H9 (cell line): ENCODE data around the gene R3HDM2. TPM values are rescaled to one million over a fixed set of nuclear protein-coding genes. Genes with fewer than 3 reads are reported as not detected.

Experiments
- DNase-seq: peaks from one replicate; pipeline ENCODE4 v3.0.0-alpha.2; 2017
- H2AFZ ChIP-seq: one replicate; pipeline ENCODE4 v1.6.1; 2013; ENCODE audit warnings: mild to moderate bottlenecking, low read length, control low read depth, moderate library complexity
- H2AK5ac ChIP-seq: 2 replicates; pipeline ENCODE4 v1.6.1; 2013; ENCODE audit warnings: low read length, control low read depth, mixed read lengths; ENCODE audit not compliant: insufficient read length
- H2BK120ac ChIP-seq: one replicate; pipeline ENCODE4 v1.6.1; 2013; ENCODE audit warnings: low read depth, mild to moderate bottlenecking, low read length, control low read depth, inconsistent platforms; ENCODE audit not compliant: poor library complexity, severe bottlenecking
- H2BK12ac ChIP-seq: 2 replicates; pipeline ENCODE4 v1.6.1; 2013; ENCODE audit warnings: low read length, control low read depth, mixed read lengths, low read depth; ENCODE audit not compliant: insufficient read length
- H2BK15ac ChIP-seq: 2 replicates; pipeline ENCODE4 v1.6.1; 2013; ENCODE audit warnings: low read depth, low read length, control low read depth
- H2BK20ac ChIP-seq: one replicate; pipeline ENCODE4 v1.6.1; 2013; ENCODE audit warnings: low read depth, mild to moderate bottlenecking, low read length, control low read depth, inconsistent platforms; ENCODE audit not compliant: poor library complexity, severe bottlenecking
- H2BK5ac ChIP-seq: 2 replicates; pipeline ENCODE4 v1.6.1; 2013; ENCODE audit warnings: low read length, control low read depth, mixed read lengths; ENCODE audit not compliant: insufficient read length
- H3K14ac ChIP-seq: 2 replicates; pipeline ENCODE4 v1.6.1; 2013; ENCODE audit warnings: low read length, control low read depth; ENCODE audit not compliant: insufficient read depth
- H3K18ac ChIP-seq: 2 replicates; pipeline ENCODE4 v1.6.1; 2013; ENCODE audit warnings: low read depth, mild to moderate bottlenecking, mixed read lengths, low read length, control low read depth; ENCODE audit not compliant: insufficient read length
- H3K23ac ChIP-seq: 2 replicates; pipeline ENCODE4 v1.6.1; 2013; ENCODE audit warnings: low read length, control low read depth, mixed read lengths, low read depth; ENCODE audit not compliant: insufficient read length
- H3K23me2 ChIP-seq: 2 replicates; pipeline ENCODE4 v1.6.1; 2013; ENCODE audit warnings: low read depth, mild to moderate bottlenecking, mixed read lengths, low read length, control low read depth; ENCODE audit not compliant: insufficient read length, poor library complexity, severe bottlenecking
- H3K27ac ChIP-seq: 2 replicates; pipeline ENCODE4 v1.5.1; 2013; ENCODE audit warnings: low read length, control low read depth, mixed read lengths, low read depth; ENCODE audit not compliant: insufficient read length
- H3K27me3 ChIP-seq: 2 replicates; pipeline ENCODE4 v1.6.1; 2013; ENCODE audit warnings: low read length, control low read depth, inconsistent platforms; ENCODE audit not compliant: insufficient read depth
- H3K4ac ChIP-seq: 2 replicates; pipeline ENCODE4 v1.6.1; 2013; ENCODE audit warnings: low read depth, mild to moderate bottlenecking, control low read depth, inconsistent platforms, low read length, moderate library complexity
- H3K4me1 ChIP-seq: 2 replicates; pipeline ENCODE4 v1.6.1; 2013; ENCODE audit warnings: low read length, control low read depth, inconsistent platforms; ENCODE audit not compliant: insufficient read depth
- H3K4me2 ChIP-seq: 2 replicates; pipeline ENCODE4 v1.6.1; 2013; ENCODE audit warnings: low read length, control low read depth, mixed read lengths; ENCODE audit not compliant: insufficient read length, insufficient read depth
- H3K56ac ChIP-seq: 2 replicates; pipeline ENCODE4 v1.6.1; 2013; ENCODE audit warnings: low read depth, mild to moderate bottlenecking, mixed read lengths, low read length, control low read depth; ENCODE audit not compliant: insufficient read length
- H3K79me1 ChIP-seq: 2 replicates; pipeline ENCODE4 v1.6.1; 2013; ENCODE audit warnings: low read depth, mild to moderate bottlenecking, moderate library complexity, low read length, control low read depth, inconsistent platforms; ENCODE audit not compliant: insufficient read depth, poor library complexity, severe bottlenecking
- H3K79me2 ChIP-seq: 2 replicates; pipeline ENCODE4 v1.6.1; 2013; ENCODE audit warnings: low read length, control low read depth, inconsistent platforms; ENCODE audit not compliant: insufficient read depth
- H3K9ac ChIP-seq: 2 replicates; pipeline ENCODE4 v1.6.1; 2013; ENCODE audit warnings: low read length, control low read depth, mixed read lengths; ENCODE audit not compliant: insufficient read length; ENCODE audit errors: extremely low read depth
- H3K9me3 ChIP-seq: one replicate; pipeline ENCODE4 v1.6.1; 2013; ENCODE audit warnings: low read depth, low read length, inconsistent platforms; ENCODE audit not compliant: control insufficient read depth
- H3T11ph ChIP-seq: one replicate; pipeline ENCODE4 v1.6.1; 2013; ENCODE audit warnings: mild to moderate bottlenecking, low read length, control low read depth, inconsistent platforms
- H4K20me1 ChIP-seq: one replicate; pipeline ENCODE4 v1.6.1; 2013; ENCODE audit not compliant: control insufficient read depth, insufficient read length, insufficient read depth
- H4K5ac ChIP-seq: 2 replicates; pipeline ENCODE4 v1.6.1; 2013; ENCODE audit warnings: low read depth, mild to moderate bottlenecking, mixed read lengths, low read length, control low read depth; ENCODE audit not compliant: insufficient read length
- H4K8ac ChIP-seq: replicated peaks from 2 replicates; pipeline ENCODE4 v1.6.1; 2013; ENCODE audit warnings: low read length, control low read depth, mixed read lengths, low read depth; ENCODE audit not compliant: insufficient read length
- H4K91ac ChIP-seq: 2 replicates; pipeline ENCODE4 v1.6.1; 2013; ENCODE audit warnings: low read depth, mild to moderate bottlenecking, moderate library complexity, mixed read lengths, low read length, control low read depth; ENCODE audit not compliant: insufficient read length
- H3K27ac Mint-ChIP-seq, 3 experiments: 2 replicates in 2 of 3; 3 replicates in 1 of 3; pipeline ENCODE4 v1.8.0; 2020 to 2021; ENCODE audit warnings: mixed read lengths in 3 of 3, mild to moderate bottlenecking in 1 of 3, moderate library complexity in 1 of 3
- H3K27me3 Mint-ChIP-seq: 2 replicates; pipeline ENCODE4 v1.8.0; 2021; ENCODE audit warnings: low read depth, mild to moderate bottlenecking, moderate library complexity, mixed read lengths
- H3K36me3 Mint-ChIP-seq, 3 experiments: 2 replicates in 2 of 3; 3 replicates in 1 of 3; pipeline ENCODE4 v1.8.0; 2020 to 2021; ENCODE audit warnings: low read depth in 3 of 3, mixed read lengths in 3 of 3; ENCODE audit not compliant: insufficient read depth in 1 of 3
- H3K4me1 Mint-ChIP-seq, 2 experiments: 2 replicates each; pipeline ENCODE4 v1.8.0; 2020; ENCODE audit warnings: mixed read lengths in 2 of 2
- H3K4me3 Mint-ChIP-seq, 2 experiments: 2 replicates in 1 of 2; 3 replicates in 1 of 2; pipeline ENCODE4 v1.8.0; 2020 to 2021; ENCODE audit warnings: mild to moderate bottlenecking in 2 of 2, mixed read lengths in 2 of 2, moderate library complexity in 1 of 2
- H3K9me3 Mint-ChIP-seq, 2 experiments: 2 replicates in 1 of 2; 3 replicates in 1 of 2; pipeline ENCODE4 v1.8.0; 2020; ENCODE audit warnings: mild to moderate bottlenecking in 2 of 2, mixed read lengths in 2 of 2, moderate library complexity in 1 of 2
- CTCF ChIP-seq: fragments of 200-600 bp; sonication (generic); conservative IDR thresholded peaks from 3 replicates; pipeline ENCODE4 v1.8.0; 2021; ENCODE audit warnings: antibody characterized with exemption, mild to moderate bottlenecking
- WGBS: extraction: QIAGEN DNeasy Blood & Tissue Kit; methylation state at CpG from one replicate; pipeline ENCODE4 v1.1.7; 2013; ENCODE audit warnings: missing lambda C conversion rate, low lambda C conversion rate, mixed read lengths; ENCODE audit not compliant: insufficient read length; ENCODE audit errors: extremely low coverage; 5-methylcytosine and 5-hydroxymethylcytosine counted together
- total RNA-seq: library from RNA; stranded (reverse); gene quantifications from 2 replicates; pipeline ENCODE4 v1.2.1, GENCODE V29; 2021

R3HDM2 gene
- total RNA-seq, 1 experiment from 2014 or later: 43.9 TPM

- peaks cover 44 to 91% (median 88%) of the 10 kb centered on the region in 3 experiments for H3K36me3 Mint-ChIP-seq
Measured at GRCh38 chr12:57204454-57204853, 226.4 kb downstream of the R3HDM2 start.

More at GRCh38 chr12:57204454-57204853, 226.4 kb downstream of the R3HDM2 start:
- Histone ChIP-seq H3K18ac (no peak overlapping the region), H2BK120ac (no peak overlapping the region), H2AK5ac (no peak overlapping the region), H4K20me1 (no peaks in the 10 kb centered on the region), H3K79me2 (no peaks in the 10 kb centered on the region), H3K23me2 (no peaks in the 10 kb centered on the region), H3K27me3 (no peaks in the 10 kb centered on the region), H3K23ac (no peak overlapping the region), H3K4me1 (no peaks in the 10 kb centered on the region), H4K91ac (no peak overlapping the region), H3K9ac (no peak overlapping the region), H4K5ac (no peak overlapping the region), H3K79me1 (no peaks in the 10 kb centered on the region), H2AFZ (no peak overlapping the region), H3K56ac (no peak overlapping the region), H2BK5ac (no peak overlapping the region), H3K27ac (no peak overlapping the region), H2BK15ac (no peak overlapping the region), H2BK20ac (no peak overlapping the region), H4K8ac (no peak overlapping the region), H3T11ph (no peak overlapping the region), H3K9me3 (no peaks in the 10 kb centered on the region), H3K4me2 (no peak overlapping the region), H2BK12ac (no peak overlapping the region), H3K14ac (no peak overlapping the region), H3K4ac (no peak overlapping the region)
- Mint-ChIP-seq H3K9me3 (no peaks in the 10 kb centered on the region), H3K4me3 (peak overlapping the region in 1 of 2 experiments; percentile 26; a peak in 1 of 5 replicates), H3K27ac (no peak overlapping the region; a peak in 2 of 7 replicates), H3K27me3 (no peaks in the 10 kb centered on the region), H3K4me1 (no peaks in the 10 kb centered on the region)
- WGBS: no CpG with 5 or more reads among the region's 19 CpGs
- DNase-seq: no peak
- no peak for TF ChIP-seq CTCF
